HepG2 (cell line): ENCODE measurements around the gene GRB7. TPM values are rescaled to one million over a fixed set of nuclear protein-coding genes. Genes with fewer than 3 reads are reported as not detected.

Experiments
- DNMT1 ChIP-seq: sonication (generic); formaldehyde crosslinking; IDR thresholded peaks from 2 replicates; pipeline ENCODE4 v1.5.1; 2020; ENCODE audit warnings: mild to moderate bottlenecking, missing genetic modification reagents
- ETV5 ChIP-seq: IDR thresholded peaks from 2 replicates; pipeline ENCODE4 v1.6.1; 2018; ENCODE audit warnings: missing biosample characterization, missing genetic modification reagents, inconsistent platforms, borderline replicate concordance
- FOXP1 ChIP-seq, 2 experiments: fragments of 450-650 bp in 1 of 2; IDR thresholded peaks; 2 replicates each; pipeline ENCODE4 v1.6.1; 2017 to 2018; ENCODE audit warnings: antibody characterized with exemption in 1 of 2
- IRX3 ChIP-seq: sonication (generic); formaldehyde crosslinking; IDR thresholded peaks from 2 replicates; pipeline ENCODE4 v1.8.1; 2023; ENCODE audit warnings: mild to moderate bottlenecking, low read depth, missing genetic modification reagents, borderline replicate concordance
- ISX ChIP-seq: sonication (generic); formaldehyde crosslinking; conservative IDR thresholded peaks from 2 replicates; pipeline ENCODE4 v1.5.0; 2020; ENCODE audit warnings: missing genetic modification reagents
- NKX3-1 ChIP-seq: sonication (generic); formaldehyde crosslinking; IDR thresholded peaks from 2 replicates; pipeline ENCODE4 v1.5.0; 2020; ENCODE audit warnings: missing genetic modification reagents
- STAG1 ChIP-seq: sonication (generic); formaldehyde crosslinking; IDR thresholded peaks from 2 replicates; pipeline ENCODE4 v1.4.0; 2020; ENCODE audit warnings: missing genetic modification reagents
- ZNF296 ChIP-seq: sonication (generic); formaldehyde crosslinking; conservative IDR thresholded peaks from 2 replicates; pipeline ENCODE4 v1.5.0; 2020; ENCODE audit warnings: mild to moderate bottlenecking, missing genetic modification reagents
- ZNF451 ChIP-seq: sonication (generic); formaldehyde crosslinking; IDR thresholded peaks from 2 replicates; pipeline ENCODE4 v1.5.0; 2020; ENCODE audit warnings: mild to moderate bottlenecking, missing genetic modification reagents
- polyA plus RNA-seq, 8 experiments: library from polyadenylated mRNA; depleted of rRNA in 3 of 8; stranded (reverse) in 7 of 8; unstranded in 1 of 8; fragments of >200 nt; fragmentation: Illumina TruSeq in 4 of 8; extraction: Trizol in 4 of 8; gene quantifications; 2 replicates each; pipeline versions ENCODE4 v1.2.1 to v1.2.3, GENCODE V29; 2011 to 2016; ENCODE audit warnings: low read depth in 4 of 8, missing spikeins in 1 of 8, mixed read lengths in 1 of 8; ENCODE audit not compliant: insufficient read depth in 1 of 8
- total RNA-seq, 5 experiments: library from RNA; depleted of rRNA; stranded (reverse); fragments of >200 nt; fragmentation: Illumina TruSeq; extraction: Trizol; gene quantifications; 2 replicates each; pipeline ENCODE4 v1.2.3, GENCODE V29; 2016; ENCODE audit warnings: low read depth in 1 of 5
- TF ChIP-seq, protein P1 (sequence below): sonication (generic); formaldehyde crosslinking; IDR thresholded peaks from 2 replicates; pipeline ENCODE4 v1.4.0; 2020; ENCODE audit warnings: missing genetic modification reagents
- TF ChIP-seq, protein P2 (sequence below): sonication (generic); formaldehyde crosslinking; IDR thresholded peaks from 2 replicates; pipeline ENCODE4 v1.8.0; 2022; ENCODE audit warnings: mild to moderate bottlenecking, missing genetic modification reagents; ENCODE audit not compliant: insufficient replicate concordance
- TF ChIP-seq, protein P3 (sequence below): sonication (generic); formaldehyde crosslinking; IDR thresholded peaks from 2 replicates; pipeline ENCODE4 v1.4.0; 2020; ENCODE audit warnings: mild to moderate bottlenecking, missing genetic modification reagents, borderline replicate concordance
- TF ChIP-seq, protein P4 (sequence below): IDR thresholded peaks from 2 replicates; pipeline ENCODE4 v1.6.1; 2012; ENCODE audit warnings: inconsistent platforms
- TF ChIP-seq, protein P5 (sequence below): sonication (generic); formaldehyde crosslinking; IDR thresholded peaks from 2 replicates; pipeline ENCODE4 v1.4.0; 2020; ENCODE audit warnings: missing genetic modification reagents, borderline replicate concordance
- TF ChIP-seq, protein P6 (sequence below): IDR thresholded peaks from 2 replicates; pipeline ENCODE4 v1.6.1; 2016

GRB7 gene
- total and polyA plus RNA-seq, 2 of the 13 experiments (the other 11 are each of a cell fraction or from before 2014, with no cell fraction given), result 60.2 to 77.7 TPM

DNA sequence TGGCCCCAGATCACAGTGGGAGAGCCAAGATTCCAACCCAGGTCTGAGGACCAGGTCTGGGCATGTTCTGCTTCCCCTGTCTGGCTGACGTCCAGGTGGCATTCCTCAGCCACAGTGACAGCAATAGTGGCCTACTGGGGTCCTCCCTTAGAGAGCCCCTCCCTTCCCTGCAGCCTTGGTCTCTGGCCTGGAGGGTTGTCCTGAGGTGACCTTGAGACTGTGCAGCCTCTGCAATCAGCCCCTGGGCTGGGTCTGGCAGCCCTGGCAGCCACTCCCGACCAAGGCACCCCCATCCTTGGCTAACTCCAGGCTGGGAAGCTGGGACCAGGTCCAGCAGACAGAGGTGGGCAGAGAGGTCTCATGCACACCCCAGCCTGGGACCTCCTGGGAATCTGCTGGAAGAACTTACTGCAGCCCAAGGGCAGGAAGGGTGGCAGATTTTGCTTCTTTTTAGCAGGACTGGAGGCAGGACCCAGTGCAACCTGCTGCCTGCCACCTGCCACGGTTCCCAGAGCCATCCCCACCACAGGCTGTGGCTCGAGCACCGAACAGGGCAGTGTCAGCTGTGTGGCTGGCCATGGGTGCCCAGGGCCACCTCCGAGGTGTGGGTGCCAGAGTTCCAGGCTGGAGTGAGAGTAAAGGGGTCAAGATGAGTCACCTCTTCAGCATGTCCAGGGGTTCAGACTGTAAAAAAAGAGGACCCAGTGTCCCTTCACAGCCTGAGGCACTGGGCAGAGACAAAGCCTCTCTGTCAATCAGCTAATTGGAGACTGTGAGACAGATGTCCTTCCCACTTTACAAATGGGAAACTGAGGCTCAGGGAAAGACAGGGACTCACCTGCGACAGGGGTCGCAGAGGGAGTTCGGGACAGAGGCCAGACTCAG lies 12.6 kb downstream of the GRB7 start (continued):
- TF ChIP-seq ETV5 (CRISPR knock-in tag), result no peak; the same call in 1 of the 2 replicates
- TF ChIP-seq, protein P1, sequence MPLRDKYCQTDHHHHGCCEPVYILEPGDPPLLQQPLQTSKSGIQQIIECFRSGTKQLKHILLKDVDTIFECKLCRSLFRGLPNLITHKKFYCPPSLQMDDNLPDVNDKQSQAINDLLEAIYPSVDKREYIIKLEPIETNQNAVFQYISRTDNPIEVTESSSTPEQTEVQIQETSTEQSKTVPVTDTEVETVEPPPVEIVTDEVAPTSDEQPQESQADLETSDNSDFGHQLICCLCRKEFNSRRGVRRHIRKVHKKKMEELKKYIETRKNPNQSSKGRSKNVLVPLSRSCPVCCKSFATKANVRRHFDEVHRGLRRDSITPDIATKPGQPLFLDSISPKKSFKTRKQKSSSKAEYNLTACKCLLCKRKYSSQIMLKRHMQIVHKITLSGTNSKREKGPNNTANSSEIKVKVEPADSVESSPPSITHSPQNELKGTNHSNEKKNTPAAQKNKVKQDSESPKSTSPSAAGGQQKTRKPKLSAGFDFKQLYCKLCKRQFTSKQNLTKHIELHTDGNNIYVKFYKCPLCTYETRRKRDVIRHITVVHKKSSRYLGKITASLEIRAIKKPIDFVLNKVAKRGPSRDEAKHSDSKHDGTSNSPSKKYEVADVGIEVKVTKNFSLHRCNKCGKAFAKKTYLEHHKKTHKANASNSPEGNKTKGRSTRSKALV (CRISPR knock-in tag), result no peak
- TF ChIP-seq, protein P2, sequence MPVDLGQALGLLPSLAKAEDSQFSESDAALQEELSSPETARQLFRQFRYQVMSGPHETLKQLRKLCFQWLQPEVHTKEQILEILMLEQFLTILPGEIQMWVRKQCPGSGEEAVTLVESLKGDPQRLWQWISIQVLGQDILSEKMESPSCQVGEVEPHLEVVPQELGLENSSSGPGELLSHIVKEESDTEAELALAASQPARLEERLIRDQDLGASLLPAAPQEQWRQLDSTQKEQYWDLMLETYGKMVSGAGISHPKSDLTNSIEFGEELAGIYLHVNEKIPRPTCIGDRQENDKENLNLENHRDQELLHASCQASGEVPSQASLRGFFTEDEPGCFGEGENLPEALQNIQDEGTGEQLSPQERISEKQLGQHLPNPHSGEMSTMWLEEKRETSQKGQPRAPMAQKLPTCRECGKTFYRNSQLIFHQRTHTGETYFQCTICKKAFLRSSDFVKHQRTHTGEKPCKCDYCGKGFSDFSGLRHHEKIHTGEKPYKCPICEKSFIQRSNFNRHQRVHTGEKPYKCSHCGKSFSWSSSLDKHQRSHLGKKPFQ, result no peak
- TF ChIP-seq, protein P3, sequence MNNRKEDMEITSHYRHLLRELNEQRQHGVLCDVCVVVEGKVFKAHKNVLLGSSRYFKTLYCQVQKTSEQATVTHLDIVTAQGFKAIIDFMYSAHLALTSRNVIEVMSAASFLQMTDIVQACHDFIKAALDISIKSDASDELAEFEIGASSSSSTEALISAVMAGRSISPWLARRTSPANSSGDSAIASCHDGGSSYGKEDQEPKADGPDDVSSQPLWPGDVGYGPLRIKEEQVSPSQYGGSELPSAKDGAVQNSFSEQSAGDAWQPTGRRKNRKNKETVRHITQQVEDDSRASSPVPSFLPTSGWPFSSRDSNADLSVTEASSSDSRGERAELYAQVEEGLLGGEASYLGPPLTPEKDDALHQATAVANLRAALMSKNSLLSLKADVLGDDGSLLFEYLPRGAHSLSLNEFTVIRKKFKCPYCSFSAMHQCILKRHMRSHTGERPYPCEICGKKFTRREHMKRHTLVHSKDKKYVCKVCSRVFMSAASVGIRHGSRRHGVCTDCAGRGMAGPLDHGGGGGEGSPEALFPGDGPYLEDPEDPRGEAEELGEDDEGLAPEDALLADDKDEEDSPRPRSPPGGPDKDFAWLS (CRISPR knock-in tag), result no peak
- no peak for TF ChIP-seq FOXP1 (IDR thresholded peaks at IDR 0.05)
- no peak for TF ChIP-seq FOXP1 (CRISPR knock-in tag; IDR thresholded peaks at IDR 0.05)
- TF ChIP-seq, protein P4, sequence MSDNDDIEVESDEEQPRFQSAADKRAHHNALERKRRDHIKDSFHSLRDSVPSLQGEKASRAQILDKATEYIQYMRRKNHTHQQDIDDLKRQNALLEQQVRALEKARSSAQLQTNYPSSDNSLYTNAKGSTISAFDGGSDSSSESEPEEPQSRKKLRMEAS, result peak; percentile 49; the same call in 1 of the 2 replicates
- no peak for TF ChIP-seq NKX3-1 (CRISPR knock-in tag)
- no peak for TF ChIP-seq ISX (CRISPR knock-in tag)
- TF ChIP-seq ZNF296 (CRISPR knock-in tag), result 0 out of 2 replicates have a peak, but pooled peaks have one; percentile 58
- TF ChIP-seq DNMT1 (CRISPR knock-in tag), result 0 out of 2 replicates have a peak, but pooled peaks have one; percentile 84
- no peak for TF ChIP-seq STAG1 (CRISPR knock-in tag)
- TF ChIP-seq, protein P5, sequence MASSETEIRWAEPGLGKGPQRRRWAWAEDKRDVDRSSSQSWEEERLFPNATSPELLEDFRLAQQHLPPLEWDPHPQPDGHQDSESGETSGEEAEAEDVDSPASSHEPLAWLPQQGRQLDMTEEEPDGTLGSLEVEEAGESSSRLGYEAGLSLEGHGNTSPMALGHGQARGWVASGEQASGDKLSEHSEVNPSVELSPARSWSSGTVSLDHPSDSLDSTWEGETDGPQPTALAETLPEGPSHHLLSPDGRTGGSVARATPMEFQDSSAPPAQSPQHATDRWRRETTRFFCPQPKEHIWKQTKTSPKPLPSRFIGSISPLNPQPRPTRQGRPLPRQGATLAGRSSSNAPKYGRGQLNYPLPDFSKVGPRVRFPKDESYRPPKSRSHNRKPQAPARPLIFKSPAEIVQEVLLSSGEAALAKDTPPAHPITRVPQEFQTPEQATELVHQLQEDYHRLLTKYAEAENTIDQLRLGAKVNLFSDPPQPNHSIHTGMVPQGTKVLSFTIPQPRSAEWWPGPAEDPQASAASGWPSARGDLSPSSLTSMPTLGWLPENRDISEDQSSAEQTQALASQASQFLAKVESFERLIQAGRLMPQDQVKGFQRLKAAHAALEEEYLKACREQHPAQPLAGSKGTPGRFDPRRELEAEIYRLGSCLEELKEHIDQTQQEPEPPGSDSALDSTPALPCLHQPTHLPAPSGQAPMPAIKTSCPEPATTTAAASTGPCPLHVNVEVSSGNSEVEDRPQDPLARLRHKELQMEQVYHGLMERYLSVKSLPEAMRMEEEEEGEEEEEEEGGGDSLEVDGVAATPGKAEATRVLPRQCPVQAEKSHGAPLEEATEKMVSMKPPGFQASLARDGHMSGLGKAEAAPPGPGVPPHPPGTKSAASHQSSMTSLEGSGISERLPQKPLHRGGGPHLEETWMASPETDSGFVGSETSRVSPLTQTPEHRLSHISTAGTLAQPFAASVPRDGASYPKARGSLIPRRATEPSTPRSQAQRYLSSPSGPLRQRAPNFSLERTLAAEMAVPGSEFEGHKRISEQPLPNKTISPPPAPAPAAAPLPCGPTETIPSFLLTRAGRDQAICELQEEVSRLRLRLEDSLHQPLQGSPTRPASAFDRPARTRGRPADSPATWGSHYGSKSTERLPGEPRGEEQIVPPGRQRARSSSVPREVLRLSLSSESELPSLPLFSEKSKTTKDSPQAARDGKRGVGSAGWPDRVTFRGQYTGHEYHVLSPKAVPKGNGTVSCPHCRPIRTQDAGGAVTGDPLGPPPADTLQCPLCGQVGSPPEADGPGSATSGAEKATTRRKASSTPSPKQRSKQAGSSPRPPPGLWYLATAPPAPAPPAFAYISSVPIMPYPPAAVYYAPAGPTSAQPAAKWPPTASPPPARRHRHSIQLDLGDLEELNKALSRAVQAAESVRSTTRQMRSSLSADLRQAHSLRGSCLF (CRISPR knock-in tag), result no peak
- TF ChIP-seq, protein P6, sequence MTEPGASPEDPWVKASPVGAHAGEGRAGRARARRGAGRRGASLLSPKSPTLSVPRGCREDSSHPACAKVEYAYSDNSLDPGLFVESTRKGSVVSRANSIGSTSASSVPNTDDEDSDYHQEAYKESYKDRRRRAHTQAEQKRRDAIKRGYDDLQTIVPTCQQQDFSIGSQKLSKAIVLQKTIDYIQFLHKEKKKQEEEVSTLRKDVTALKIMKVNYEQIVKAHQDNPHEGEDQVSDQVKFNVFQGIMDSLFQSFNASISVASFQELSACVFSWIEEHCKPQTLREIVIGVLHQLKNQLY (CRISPR knock-in tag), result no peak
- peak; percentile 82 for TF ChIP-seq ZNF451 (CRISPR knock-in tag)
- no peak for TF ChIP-seq IRX3
